Large intestine (tissue), 3 donors: ENCODE measurements around the gene RPUSD4. TPM values are rescaled to one million over a fixed set of nuclear protein-coding genes. Genes with fewer than 3 reads are reported as not detected.

Source experiments
- DNase-seq, 2 donors: peaks; one replicate each; pipeline versions ENCODE4 v3.0.0 to v3.0.0-alpha.2; 2013
- H3K27ac ChIP-seq: one replicate; pipeline ENCODE4 v1.5.1; 2013; ENCODE audit warnings: low read length
- H3K27me3 ChIP-seq: 2 replicates; pipeline ENCODE4 v1.6.1; 2013; ENCODE audit warnings: low read length; ENCODE audit not compliant: control insufficient read depth, insufficient read depth
- H3K36me3 ChIP-seq: 2 replicates; pipeline ENCODE4 v1.6.1; 2013; ENCODE audit warnings: low read length; ENCODE audit not compliant: control insufficient read depth, insufficient read depth
- H3K4me1 ChIP-seq: one replicate; pipeline ENCODE4 v1.6.1; 2013; ENCODE audit warnings: low read length; ENCODE audit not compliant: control insufficient read depth, insufficient read depth
- H3K4me3 ChIP-seq: one replicate; pipeline ENCODE4 v1.5.1; 2013; ENCODE audit warnings: low read length
- H3K9me3 ChIP-seq: one replicate; pipeline ENCODE4 v1.6.1; 2013; ENCODE audit warnings: mild to moderate bottlenecking, low read depth, low read length, moderate library complexity; ENCODE audit not compliant: control insufficient read depth
- WGBS: methylation state at CpG from one replicate; pipeline ENCODE4 v1.1.5; 2013; ENCODE audit warnings: low lambda C conversion rate; ENCODE audit not compliant: insufficient coverage; 5-methylcytosine and 5-hydroxymethylcytosine counted together
- polyA plus RNA-seq: library from polyadenylated mRNA; unstranded; fragments of 120-200 nt; gene quantifications from one replicate; pipeline ENCODE4 v1.2.1, GENCODE V29; 2013

The RPUSD4 gene
- polyA plus RNA-seq, 1 donor = 38.8 TPM

DNA sequence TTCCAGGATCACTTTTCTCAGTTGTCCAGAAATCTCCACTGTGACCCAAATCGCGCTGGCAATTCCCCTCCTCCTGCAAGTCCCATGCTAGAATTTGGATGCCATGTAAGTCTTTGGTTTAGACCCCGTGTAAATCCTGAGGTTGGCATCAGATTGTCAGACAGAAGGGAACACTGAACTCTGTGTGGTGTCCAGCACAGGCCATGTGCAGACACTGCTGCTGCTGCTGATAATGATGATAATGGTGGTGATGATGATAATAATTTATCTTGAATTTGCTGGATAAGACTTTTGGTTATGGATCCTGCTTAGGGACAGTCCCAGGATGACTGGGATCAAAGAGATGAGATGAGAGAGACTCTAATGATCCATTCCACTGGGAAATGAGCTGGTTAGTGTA is 45.0 kb downstream of the RPUSD4 start:
- Histone ChIP-seq H3K27me3 (no peaks in the 10 kb centered on the region), H3K4me1 (peaks cover 38% of the 10 kb centered on the region), H3K4me3 (no peak overlapping the region), H3K36me3 (no peaks in the 10 kb centered on the region), H3K27ac (no peak overlapping the region), H3K9me3 (peaks cover 3% of the 10 kb centered on the region)
- DNase-seq = no peak
- no CpG with 5 or more reads among the region's 3 CpGs for WGBS

- peak overlapping the region; percentile 75 for H3K27ac ChIP-seq
- WGBS = no CpG with 5 or more reads among the region's 10 CpGs
Measured at GRCh38 chr11:126165757-126166156, 45.7 kb downstream of the RPUSD4 start.

GRCh38 chr11:126165311-126165720 is 46.1 kb downstream of the RPUSD4 start:
- peak overlapping the region; percentile 75 for H3K27ac ChIP-seq
- WGBS = no CpG with 5 or more reads among the region's 9 CpGs
- no peak overlapping the region for H3K4me3 ChIP-seq
- H3K4me1 ChIP-seq = peaks cover 48% of the 10 kb centered on the region
- no peaks in the 10 kb centered on the region for H3K27me3 ChIP-seq
- H3K9me3 ChIP-seq = peaks cover 3% of the 10 kb centered on the region
- DNase-seq = peak; percentile 60 to 84
- no peaks in the 10 kb centered on the region for H3K36me3 ChIP-seq

More at GRCh38 chr11:126165757-126166156, 45.7 kb downstream of the RPUSD4 start:
- no peaks in the 10 kb centered on the region for H3K36me3 ChIP-seq
- no peaks in the 10 kb centered on the region for H3K27me3 ChIP-seq
- no peak overlapping the region for H3K4me3 ChIP-seq
- DNase-seq = no peak
- H3K9me3 ChIP-seq = peaks cover 3% of the 10 kb centered on the region
- H3K4me1 ChIP-seq = peaks cover 43% of the 10 kb centered on the region

DNA sequence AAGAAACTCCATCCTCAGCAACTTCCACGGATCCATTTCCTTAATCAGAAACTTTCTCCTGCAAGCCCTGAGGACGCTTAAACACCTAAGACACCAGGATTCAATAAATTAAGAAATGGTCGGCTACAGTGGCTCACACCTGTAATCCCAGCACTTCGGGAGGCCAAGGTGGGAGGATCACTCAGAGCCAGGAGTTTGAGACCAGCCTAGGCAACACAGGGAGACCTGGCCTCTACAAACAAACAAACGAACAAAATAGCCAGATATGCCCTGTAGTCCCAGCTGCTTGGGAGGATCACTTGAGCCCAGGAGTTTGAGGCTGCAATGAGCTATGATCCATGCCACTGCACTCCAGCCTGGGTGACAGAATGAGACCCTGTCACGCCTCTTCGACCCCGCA is 46.7 kb downstream of the RPUSD4 start:
- H3K27me3 ChIP-seq = no peaks in the 10 kb centered on the region
- peaks cover 3% of the 10 kb centered on the region for H3K9me3 ChIP-seq
- H3K4me1 ChIP-seq = peaks cover 53% of the 10 kb centered on the region
- DNase-seq = no peak
- no CpG with 5 or more reads among the region's 8 CpGs for WGBS
- peak overlapping the region; percentile 75 for H3K27ac ChIP-seq
- H3K4me3 ChIP-seq = no peak overlapping the region
- H3K36me3 ChIP-seq = no peaks in the 10 kb centered on the region

DNA sequence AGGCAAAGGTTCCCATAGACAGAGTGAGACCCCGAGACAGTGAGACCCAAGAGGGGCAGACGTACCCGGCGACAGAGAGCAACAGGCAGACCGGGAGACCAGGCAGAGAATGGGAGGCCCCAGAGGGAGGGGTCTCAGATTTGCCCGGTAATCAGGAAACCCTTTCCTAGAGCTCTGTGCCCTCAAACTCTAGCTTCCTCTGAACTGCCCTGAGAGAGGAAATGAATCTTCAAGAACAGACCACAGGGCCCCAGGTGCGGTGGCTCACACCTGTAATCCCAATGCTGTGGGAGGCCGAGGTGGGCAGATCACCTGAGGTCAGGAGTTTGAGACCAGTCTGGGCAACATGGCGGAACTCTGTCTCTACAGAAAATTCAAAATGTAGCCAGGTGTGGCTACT is 47.7 kb downstream of the RPUSD4 start:
- H3K36me3 ChIP-seq = no peaks in the 10 kb centered on the region
- no peaks in the 10 kb centered on the region for H3K27me3 ChIP-seq
- no peak overlapping the region for H3K4me3 ChIP-seq
- WGBS = no CpG with 5 or more reads among the region's 9 CpGs
- peak overlapping the region; percentile 54 for H3K27ac ChIP-seq
- DNase-seq = no peak
- peaks cover 63% of the 10 kb centered on the region for H3K4me1 ChIP-seq
- peaks cover 3% of the 10 kb centered on the region for H3K9me3 ChIP-seq

DNA sequence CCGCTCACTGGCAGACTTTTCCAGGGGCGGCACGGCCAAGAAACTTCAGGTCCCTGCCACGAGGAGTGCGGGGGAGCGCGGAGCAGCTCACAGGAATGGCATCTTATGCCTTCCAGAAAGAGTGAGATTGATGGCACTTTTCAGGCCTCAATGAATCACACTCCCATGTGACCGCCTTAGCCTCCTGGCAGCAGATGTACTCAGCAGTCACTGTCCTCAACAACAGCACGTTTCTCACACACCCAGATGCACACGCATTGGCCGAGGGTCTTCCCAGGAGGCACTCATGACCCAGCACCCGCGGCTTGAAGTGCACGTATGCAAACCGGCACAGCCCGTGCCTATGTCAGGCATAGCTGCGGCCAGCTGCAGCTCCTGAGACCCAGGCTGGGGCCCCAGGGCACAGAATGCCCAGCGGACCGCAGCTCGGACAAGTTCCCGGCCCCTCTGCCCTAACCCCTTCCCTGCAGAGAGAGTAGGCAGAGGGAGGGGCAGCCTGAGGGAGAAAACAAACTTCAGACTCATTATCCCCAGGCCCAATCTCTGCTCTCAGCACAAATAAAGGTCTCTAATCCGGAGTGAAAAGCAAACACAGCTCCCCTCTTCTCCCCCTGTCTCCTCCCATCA is 48.3 kb downstream of the RPUSD4 start:
- Histone ChIP-seq H3K4me3 (no peak overlapping the region), H3K36me3 (no peaks in the 10 kb centered on the region), H3K4me1 (peaks cover 69% of the 10 kb centered on the region), H3K27ac (peak overlapping the region; percentile 54), H3K27me3 (no peaks in the 10 kb centered on the region), H3K9me3 (peaks cover 3% of the 10 kb centered on the region)
- WGBS = no CpG with 5 or more reads among the region's 22 CpGs
- DNase-seq = peak; percentile 81 to 85

GRCh38 chr11:126162306-126163030 is 49.0 kb downstream of the RPUSD4 start:
- peaks cover 3% of the 10 kb centered on the region for H3K9me3 ChIP-seq
- H3K36me3 ChIP-seq = no peaks in the 10 kb centered on the region
- peak overlapping the region; percentile 54 for H3K27ac ChIP-seq
- no peak overlapping the region for H3K4me3 ChIP-seq
- H3K4me1 ChIP-seq = peaks cover 76% of the 10 kb centered on the region
- H3K27me3 ChIP-seq = no peaks in the 10 kb centered on the region
- DNase-seq = no peak
- no CpG with 5 or more reads among the region's 14 CpGs for WGBS

DNA sequence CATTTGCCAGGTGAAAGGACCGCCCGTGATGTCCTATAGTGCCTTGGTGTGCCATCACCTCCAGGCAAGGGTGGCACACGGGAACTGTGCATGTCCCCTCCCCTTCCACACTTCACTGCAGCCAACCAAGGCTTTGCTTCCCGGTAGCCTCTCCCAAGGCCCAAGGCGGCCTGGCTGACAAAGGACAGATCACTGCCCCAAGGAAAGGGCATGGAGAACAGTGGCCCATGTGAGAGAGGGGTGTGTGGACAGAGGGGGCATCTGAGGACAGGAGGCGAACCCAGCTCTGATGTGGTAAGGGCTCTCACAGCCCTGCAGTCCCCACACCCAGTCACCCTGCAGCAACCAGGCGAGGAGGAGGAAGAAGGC is 50.4 kb downstream of the RPUSD4 start:
- peaks cover 3% of the 10 kb centered on the region for H3K9me3 ChIP-seq
- H3K4me1 ChIP-seq = peaks cover 76% of the 10 kb centered on the region
- H3K27ac ChIP-seq = no peak overlapping the region
- no peaks in the 10 kb centered on the region for H3K36me3 ChIP-seq
- no peak overlapping the region for H3K4me3 ChIP-seq
- no CpG with 5 or more reads among the region's 7 CpGs for WGBS
- H3K27me3 ChIP-seq = no peaks in the 10 kb centered on the region
- no peak for DNase-seq

DNA sequence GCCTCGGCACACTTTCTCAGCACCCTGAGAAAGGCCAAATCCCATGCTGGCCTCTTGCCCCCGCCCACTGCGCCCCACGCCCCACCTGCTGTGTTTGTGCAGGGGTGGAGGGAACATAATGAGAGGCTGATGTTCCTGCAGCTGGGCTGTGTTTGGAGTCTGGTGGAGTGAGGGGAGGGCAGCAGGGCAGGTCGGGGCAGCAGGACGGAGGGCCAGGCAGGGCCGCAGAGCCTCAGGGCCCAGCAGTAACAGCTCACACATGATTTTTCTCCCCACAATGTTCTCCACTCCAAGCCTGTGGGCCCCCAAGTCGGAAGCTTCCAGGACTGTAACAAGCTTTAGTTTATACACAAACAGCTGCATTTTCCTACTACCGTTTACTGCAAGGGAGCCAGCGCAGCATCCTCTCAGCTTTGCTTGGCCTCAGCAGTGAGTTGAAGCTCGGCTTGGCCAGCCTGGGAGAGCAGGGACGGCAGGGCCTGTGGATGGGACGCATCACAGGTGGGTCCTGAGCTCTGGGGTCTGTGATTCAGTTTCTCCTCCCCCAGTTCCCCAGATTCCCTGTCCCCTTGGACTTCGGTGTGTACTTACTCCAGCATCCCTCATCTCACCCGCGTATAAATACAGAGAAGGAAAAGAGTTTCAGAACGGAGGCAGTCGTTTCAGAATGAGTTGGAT is 51.0 kb downstream of the RPUSD4 start:
- Histone ChIP-seq H3K4me3 (no peak overlapping the region), H3K36me3 (no peaks in the 10 kb centered on the region), H3K27ac (no peak overlapping the region), H3K4me1 (peaks cover 71% of the 10 kb centered on the region), H3K9me3 (no peaks in the 10 kb centered on the region), H3K27me3 (no peaks in the 10 kb centered on the region)
- DNase-seq = no peak
- no CpG with 5 or more reads among the region's 18 CpGs for WGBS

DNA sequence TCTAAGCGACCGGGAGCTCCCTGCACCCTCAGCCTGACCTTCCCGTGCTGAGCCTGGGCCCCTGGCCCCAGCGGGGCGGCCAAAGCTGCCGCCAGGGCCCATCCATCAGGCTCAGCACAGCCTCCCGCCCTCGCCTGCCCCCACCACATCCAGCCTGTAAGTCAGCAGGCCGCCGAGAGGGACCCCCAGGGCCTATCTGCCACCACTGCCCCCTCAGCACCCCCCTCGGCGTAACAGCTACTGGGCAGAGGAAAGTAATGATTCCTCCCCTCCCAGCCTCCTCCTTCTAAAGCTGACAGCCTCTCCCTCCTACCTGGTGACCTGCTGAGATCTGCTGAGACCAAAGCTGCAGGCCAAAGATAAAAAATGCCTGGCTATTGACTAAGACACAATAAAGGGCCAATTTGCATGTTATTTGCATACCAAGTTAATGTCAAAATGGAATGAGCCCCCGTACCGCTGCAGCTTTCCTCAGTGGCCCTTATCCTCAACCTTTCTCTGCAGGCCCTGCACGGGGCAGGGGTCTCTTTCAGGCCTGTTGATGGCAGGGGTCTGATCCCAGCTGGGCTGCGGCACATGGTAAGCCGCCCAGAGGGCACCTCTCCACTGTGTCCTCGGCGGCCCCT is 51.6 kb downstream of the RPUSD4 start:
- H3K4me3 ChIP-seq = no peak overlapping the region
- peaks cover 68% of the 10 kb centered on the region for H3K4me1 ChIP-seq
- no peaks in the 10 kb centered on the region for H3K27me3 ChIP-seq
- H3K27ac ChIP-seq = peak overlapping the region; percentile 76
- no peaks in the 10 kb centered on the region for H3K36me3 ChIP-seq
- H3K9me3 ChIP-seq = no peaks in the 10 kb centered on the region
- no CpG with 5 or more reads among the region's 19 CpGs for WGBS
- DNase-seq = no peak
